AG09319 (cell line): Measurements from ENCODE around the gene PC.

Experiments used
- DNase-seq: peaks from one replicate; pipeline ENCODE4 v3.0.0-alpha.2; 2010; ENCODE audit warnings: low read depth; ENCODE audit errors: extremely low read depth
- CTCF ChIP-seq: IDR thresholded peaks from 2 replicates; pipeline ENCODE4 v1.5.1; 2011; ENCODE audit warnings: low read depth, mild to moderate bottlenecking, inconsistent platforms, low read length, moderate library complexity

The PC gene

GRCh38 chr11:66938582-66939135 lies 19.5 kb downstream of the PC start:
- TF ChIP-seq CTCF, result no peak
- no peak for DNase-seq

GRCh38 chr11:66937193-66937733 lies 20.9 kb downstream of the PC start:
- no peak for DNase-seq
- TF ChIP-seq CTCF, result no peak

DNA sequence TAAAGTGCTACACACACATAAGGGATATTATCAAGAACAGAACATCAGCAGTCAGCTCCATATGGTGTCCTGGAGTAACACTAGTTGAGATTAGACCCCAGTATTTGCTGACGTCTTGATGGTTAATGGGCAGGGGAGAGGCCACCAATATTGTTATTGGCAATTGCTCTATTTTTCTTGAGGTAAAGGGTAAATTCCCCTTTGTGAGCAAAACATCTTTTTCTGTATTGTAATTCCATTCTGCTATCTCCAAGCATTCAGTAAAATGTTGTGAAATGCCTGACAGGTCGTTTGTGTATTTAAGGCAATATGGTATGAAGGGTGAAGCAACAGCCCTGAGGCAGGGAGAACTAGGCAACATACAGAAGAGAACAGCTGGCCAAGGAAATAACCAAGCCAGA lies 21.9 kb downstream of the PC start:
- DNase-seq, result peak; percentile 73

GRCh38 chr11:66934950-66935779 lies 23.0 kb downstream of the PC start:
- TF ChIP-seq CTCF, result no peak
- DNase-seq, result no peak

More for the DNA sequence above, 21.9 kb downstream of the PC start:
- no peak for TF ChIP-seq CTCF

GRCh38 chr11:66933531-66933930 lies 24.7 kb downstream of the PC start:
- TF ChIP-seq CTCF, result no peak
- no peak for DNase-seq

- no peak for DNase-seq
- no peak for TF ChIP-seq CTCF
These were observed 25.6 kb downstream of the PC start for GRCh38 chr11:66932543-66932942.

- no peak for TF ChIP-seq CTCF
These were observed 28.4 kb downstream of the PC start for GRCh38 chr11:66929753-66930152.

More at GRCh38 chr11:66929753-66930152, 28.4 kb downstream of the PC start:
- no peak for DNase-seq
